Measurements from ENCODE around the gene CMIP.

DNA sequence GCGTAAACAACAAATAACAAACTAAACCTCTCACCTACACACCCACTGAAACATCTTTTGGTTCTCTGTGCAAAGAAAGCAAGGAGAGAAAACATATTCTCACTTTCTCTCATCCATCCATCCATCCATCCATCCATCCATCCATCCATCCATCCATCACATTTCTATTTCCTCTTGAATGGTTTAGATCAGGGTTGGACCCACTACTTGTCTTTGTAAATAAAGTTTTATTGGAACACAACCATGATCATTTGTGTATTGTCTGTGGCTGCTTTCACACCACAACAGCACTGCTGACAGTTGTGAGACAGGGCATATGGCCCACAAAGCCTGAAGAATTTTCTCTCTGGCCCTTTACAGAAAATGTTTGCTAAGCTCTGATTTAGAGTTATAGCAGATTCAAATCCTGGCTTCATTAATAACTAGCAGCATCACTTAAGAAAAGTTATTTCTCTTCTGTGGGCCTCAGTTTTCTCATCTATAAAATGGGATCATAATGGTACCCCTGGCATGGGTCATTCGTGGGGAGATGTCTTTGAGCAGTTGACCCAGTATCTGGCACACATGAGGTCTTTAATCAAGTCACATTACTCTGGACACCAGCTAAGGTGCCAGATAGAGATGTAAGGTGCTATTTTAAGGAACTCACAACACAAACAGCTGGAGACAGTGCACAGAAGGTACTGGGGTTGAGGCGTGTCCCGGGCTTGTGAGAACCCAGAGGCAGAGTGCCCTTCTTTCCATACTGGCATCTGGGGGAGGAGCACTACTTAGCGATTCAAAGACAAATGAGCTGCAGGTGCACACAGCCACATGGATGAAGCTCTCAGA lies 146.3 kb downstream of the CMIP start:
- TF ChIP-seq JUND (IDR thresholded peaks at IDR 0.05) (no peak), CTCF (IDR thresholded peaks at IDR 0.05) (no peak), POLR2AphosphoS5 (IDR thresholded peaks at IDR 0.05; ENCODE audit: low read depth, low read length) (no peak), TAF1 (IDR thresholded peaks at IDR 0.05; ENCODE audit: borderline replicate concordance, low read depth, low read length) (no peak), NFIC (IDR thresholded peaks at IDR 0.05; ENCODE audit: borderline replicate concordance) (no peak), RAD21 (IDR thresholded peaks at IDR 0.05; ENCODE audit: low read length) (no peak)
- TF ChIP-seq, protein P1, sequence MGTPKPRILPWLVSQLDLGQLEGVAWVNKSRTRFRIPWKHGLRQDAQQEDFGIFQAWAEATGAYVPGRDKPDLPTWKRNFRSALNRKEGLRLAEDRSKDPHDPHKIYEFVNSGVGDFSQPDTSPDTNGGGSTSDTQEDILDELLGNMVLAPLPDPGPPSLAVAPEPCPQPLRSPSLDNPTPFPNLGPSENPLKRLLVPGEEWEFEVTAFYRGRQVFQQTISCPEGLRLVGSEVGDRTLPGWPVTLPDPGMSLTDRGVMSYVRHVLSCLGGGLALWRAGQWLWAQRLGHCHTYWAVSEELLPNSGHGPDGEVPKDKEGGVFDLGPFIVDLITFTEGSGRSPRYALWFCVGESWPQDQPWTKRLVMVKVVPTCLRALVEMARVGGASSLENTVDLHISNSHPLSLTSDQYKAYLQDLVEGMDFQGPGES (IDR thresholded peaks at IDR 0.05; ENCODE audit: low read depth, low read length), result no peak

Measured in SK-N-SH (cell line).